Neutrophil (primary cell): Measurements from ENCODE around the gene ATXN1.

ENCODE experiments used
- H3K27ac ChIP-seq: fragments of 200-600 bp; sonication (generic); 2 replicates; pipeline ENCODE4 v1.5.1; 2016; ENCODE audit warnings: mild to moderate bottlenecking, moderate library complexity
- H3K27me3 ChIP-seq: fragments of 200-600 bp; sonication (generic); 2 replicates; pipeline ENCODE4 v1.6.0; 2016; ENCODE audit warnings: mild to moderate bottlenecking
- H3K36me3 ChIP-seq: fragments of 200-600 bp; sonication (generic); 2 replicates; pipeline ENCODE4 v1.5.1; 2017
- H3K4me1 ChIP-seq, 2 experiments: fragments of 200-600 bp in 1 of 2; sonication (generic) in 1 of 2; 1 replicate in 1 of 2; 2 replicates in 1 of 2; pipeline versions ENCODE4 v1.5.1 to v1.6.1; 2013 to 2016; ENCODE audit warnings: low read depth in 1 of 2, low read length in 1 of 2, mild to moderate bottlenecking in 1 of 2, moderate library complexity in 1 of 2; ENCODE audit not compliant: control insufficient read depth in 1 of 2, insufficient read depth in 1 of 2
- H3K4me3 ChIP-seq, 2 experiments: fragments of 200-600 bp in 1 of 2; sonication (generic) in 1 of 2; 1 replicate in 1 of 2; 2 replicates in 1 of 2; pipeline ENCODE4 v1.5.1; 2013 to 2016; ENCODE audit warnings: low read depth in 1 of 2, low read length in 1 of 2, mild to moderate bottlenecking in 1 of 2, moderate library complexity in 1 of 2
- H3K9me3 ChIP-seq: fragments of 200-600 bp; sonication (generic); 2 replicates; pipeline ENCODE4 v1.5.1; 2016
- CTCF ChIP-seq: fragments of 200-600 bp; sonication (generic); IDR thresholded peaks from 2 replicates; pipeline ENCODE4 v1.5.1; 2016; ENCODE audit warnings: antibody characterized with exemption

ATXN1 gene

GRCh38 chr6:16644540-16645250 lies 116.6 kb downstream of the ATXN1 start:
- no peaks in the 10 kb centered on the region for H3K9me3 ChIP-seq
- TF ChIP-seq CTCF, result no peak
- no peak overlapping the region for H3K27ac ChIP-seq
- no peak overlapping the region for H3K4me3 ChIP-seq
- peaks cover 17% of the 10 kb centered on the region for H3K36me3 ChIP-seq
- H3K27me3 ChIP-seq, result no peaks in the 10 kb centered on the region
- H3K4me1 ChIP-seq, result peaks cover 16 to 18% of the 10 kb centered on the region in 2 experiments

GRCh38 chr6:16639684-16640480 lies 121.4 kb downstream of the ATXN1 start:
- Histone ChIP-seq H3K27ac (no peak overlapping the region), H3K4me1 (no peaks in the 10 kb centered on the region), H3K9me3 (no peaks in the 10 kb centered on the region), H3K27me3 (no peaks in the 10 kb centered on the region), H3K4me3 (no peak overlapping the region), H3K36me3 (peaks cover 16% of the 10 kb centered on the region)
- no peak for TF ChIP-seq CTCF

DNA sequence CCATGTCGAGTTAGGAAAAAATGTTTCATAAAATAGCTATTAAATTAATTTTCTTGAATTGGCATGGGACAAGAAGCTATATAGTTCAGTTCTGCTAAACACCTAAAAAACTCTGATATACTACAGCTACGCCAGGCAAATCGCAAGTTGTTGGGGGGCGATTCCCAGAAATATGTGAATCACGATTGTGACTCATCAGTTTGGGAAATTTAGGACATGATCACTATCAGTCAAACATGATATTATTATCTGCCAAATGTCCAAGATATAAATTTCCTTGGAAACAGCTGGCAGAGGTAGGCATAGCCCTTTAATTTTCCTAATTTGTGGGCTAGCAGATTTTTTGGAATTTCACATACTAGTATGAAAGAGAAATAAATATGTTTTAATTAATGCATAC lies 123.6 kb downstream of the ATXN1 start:
- TF ChIP-seq CTCF, result no peak
- Histone ChIP-seq H3K9me3 (no peaks in the 10 kb centered on the region), H3K4me1 (no peaks in the 10 kb centered on the region), H3K27me3 (no peaks in the 10 kb centered on the region), H3K4me3 (no peak overlapping the region), H3K36me3 (peaks cover 7% of the 10 kb centered on the region), H3K27ac (no peak overlapping the region)

DNA sequence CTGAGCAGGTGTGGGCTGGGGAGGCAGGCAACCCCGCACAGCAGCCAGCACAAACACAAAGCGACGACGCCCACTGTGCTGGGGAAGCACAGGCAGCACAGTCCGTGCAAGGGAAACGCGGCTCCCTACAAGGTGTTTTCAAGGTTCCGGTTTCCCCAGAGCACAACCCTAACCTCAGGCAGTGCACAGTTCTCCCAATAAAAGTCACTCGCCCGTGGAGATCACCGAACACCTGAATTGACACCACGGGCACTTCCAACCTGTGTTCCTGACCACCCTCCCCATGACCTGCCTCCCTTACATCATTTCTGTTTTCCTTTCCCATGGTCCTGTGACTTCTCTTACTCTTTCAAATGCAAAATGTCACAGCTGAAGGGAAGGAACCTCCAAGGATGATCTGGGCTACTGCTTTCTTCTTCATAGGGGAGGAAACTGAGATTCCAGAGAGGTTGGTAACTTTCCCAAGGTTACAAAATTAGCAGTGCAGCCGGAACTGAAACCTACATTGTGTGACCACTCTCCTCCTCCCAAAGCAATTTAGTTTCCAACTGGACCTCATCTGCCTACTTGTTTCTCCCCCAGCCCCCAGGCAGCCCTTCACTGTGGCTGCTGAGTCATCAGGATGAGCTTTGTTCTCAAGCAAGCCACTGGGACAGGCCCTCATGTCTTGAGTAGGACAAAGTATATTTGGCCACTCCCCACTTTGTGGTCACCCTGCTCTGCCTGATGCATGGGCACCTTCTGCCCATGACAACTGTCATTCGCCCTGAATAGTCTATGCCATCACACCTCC lies 125.3 kb downstream of the ATXN1 start:
- no peak overlapping the region for H3K4me3 ChIP-seq
- no peaks in the 10 kb centered on the region for H3K4me1 ChIP-seq
- no peaks in the 10 kb centered on the region for H3K27me3 ChIP-seq
- H3K27ac ChIP-seq, result no peak overlapping the region
- H3K36me3 ChIP-seq, result peaks cover 7% of the 10 kb centered on the region
- no peaks in the 10 kb centered on the region for H3K9me3 ChIP-seq
- TF ChIP-seq CTCF, result no peak

GRCh38 chr6:16635291-16635809 lies 125.9 kb downstream of the ATXN1 start:
- H3K27ac ChIP-seq, result no peak overlapping the region
- TF ChIP-seq CTCF, result no peak

More at GRCh38 chr6:16635291-16635809, 125.9 kb downstream of the ATXN1 start:
- H3K9me3 ChIP-seq, result no peaks in the 10 kb centered on the region
- peaks cover 6% of the 10 kb centered on the region for H3K36me3 ChIP-seq
- no peak overlapping the region for H3K4me3 ChIP-seq
- no peaks in the 10 kb centered on the region for H3K4me1 ChIP-seq
- H3K27me3 ChIP-seq, result no peaks in the 10 kb centered on the region
